H9 (cell line): Measurements from ENCODE around the gene RGS6. TPM values are rescaled to one million over a fixed set of nuclear protein-coding genes. Genes with fewer than 3 reads are reported as not detected.

ENCODE experiments used
- DNase-seq: peaks from one replicate; pipeline ENCODE4 v3.0.0-alpha.2; 2017
- H2AFZ ChIP-seq: one replicate; pipeline ENCODE4 v1.6.1; 2013; ENCODE audit warnings: mild to moderate bottlenecking, low read length, control low read depth, moderate library complexity
- H2AK5ac ChIP-seq: 2 replicates; pipeline ENCODE4 v1.6.1; 2013; ENCODE audit warnings: low read length, control low read depth, mixed read lengths; ENCODE audit not compliant: insufficient read length
- H2BK120ac ChIP-seq: one replicate; pipeline ENCODE4 v1.6.1; 2013; ENCODE audit warnings: low read depth, mild to moderate bottlenecking, low read length, control low read depth, inconsistent platforms; ENCODE audit not compliant: poor library complexity, severe bottlenecking
- H2BK12ac ChIP-seq: 2 replicates; pipeline ENCODE4 v1.6.1; 2013; ENCODE audit warnings: low read length, control low read depth, mixed read lengths, low read depth; ENCODE audit not compliant: insufficient read length
- H2BK15ac ChIP-seq: 2 replicates; pipeline ENCODE4 v1.6.1; 2013; ENCODE audit warnings: low read depth, low read length, control low read depth
- H2BK20ac ChIP-seq: one replicate; pipeline ENCODE4 v1.6.1; 2013; ENCODE audit warnings: low read depth, mild to moderate bottlenecking, low read length, control low read depth, inconsistent platforms; ENCODE audit not compliant: poor library complexity, severe bottlenecking
- H2BK5ac ChIP-seq: 2 replicates; pipeline ENCODE4 v1.6.1; 2013; ENCODE audit warnings: low read length, control low read depth, mixed read lengths; ENCODE audit not compliant: insufficient read length
- H3K14ac ChIP-seq: 2 replicates; pipeline ENCODE4 v1.6.1; 2013; ENCODE audit warnings: low read length, control low read depth; ENCODE audit not compliant: insufficient read depth
- H3K18ac ChIP-seq: 2 replicates; pipeline ENCODE4 v1.6.1; 2013; ENCODE audit warnings: low read depth, mild to moderate bottlenecking, mixed read lengths, low read length, control low read depth; ENCODE audit not compliant: insufficient read length
- H3K23ac ChIP-seq: 2 replicates; pipeline ENCODE4 v1.6.1; 2013; ENCODE audit warnings: low read length, control low read depth, mixed read lengths, low read depth; ENCODE audit not compliant: insufficient read length
- H3K23me2 ChIP-seq: 2 replicates; pipeline ENCODE4 v1.6.1; 2013; ENCODE audit warnings: low read depth, mild to moderate bottlenecking, mixed read lengths, low read length, control low read depth; ENCODE audit not compliant: insufficient read length, poor library complexity, severe bottlenecking
- H3K27ac ChIP-seq: 2 replicates; pipeline ENCODE4 v1.5.1; 2013; ENCODE audit warnings: low read length, control low read depth, mixed read lengths, low read depth; ENCODE audit not compliant: insufficient read length
- H3K27me3 ChIP-seq: 2 replicates; pipeline ENCODE4 v1.6.1; 2013; ENCODE audit warnings: low read length, control low read depth, inconsistent platforms; ENCODE audit not compliant: insufficient read depth
- H3K4ac ChIP-seq: 2 replicates; pipeline ENCODE4 v1.6.1; 2013; ENCODE audit warnings: low read depth, mild to moderate bottlenecking, control low read depth, inconsistent platforms, low read length, moderate library complexity
- H3K4me1 ChIP-seq: 2 replicates; pipeline ENCODE4 v1.6.1; 2013; ENCODE audit warnings: low read length, control low read depth, inconsistent platforms; ENCODE audit not compliant: insufficient read depth
- H3K4me2 ChIP-seq: 2 replicates; pipeline ENCODE4 v1.6.1; 2013; ENCODE audit warnings: low read length, control low read depth, mixed read lengths; ENCODE audit not compliant: insufficient read length, insufficient read depth
- H3K56ac ChIP-seq: 2 replicates; pipeline ENCODE4 v1.6.1; 2013; ENCODE audit warnings: low read depth, mild to moderate bottlenecking, mixed read lengths, low read length, control low read depth; ENCODE audit not compliant: insufficient read length
- H3K79me1 ChIP-seq: 2 replicates; pipeline ENCODE4 v1.6.1; 2013; ENCODE audit warnings: low read depth, mild to moderate bottlenecking, moderate library complexity, low read length, control low read depth, inconsistent platforms; ENCODE audit not compliant: insufficient read depth, poor library complexity, severe bottlenecking
- H3K79me2 ChIP-seq: 2 replicates; pipeline ENCODE4 v1.6.1; 2013; ENCODE audit warnings: low read length, control low read depth, inconsistent platforms; ENCODE audit not compliant: insufficient read depth
- H3K9ac ChIP-seq: 2 replicates; pipeline ENCODE4 v1.6.1; 2013; ENCODE audit warnings: low read length, control low read depth, mixed read lengths; ENCODE audit not compliant: insufficient read length; ENCODE audit errors: extremely low read depth
- H3K9me3 ChIP-seq: one replicate; pipeline ENCODE4 v1.6.1; 2013; ENCODE audit warnings: low read depth, low read length, inconsistent platforms; ENCODE audit not compliant: control insufficient read depth
- H3T11ph ChIP-seq: one replicate; pipeline ENCODE4 v1.6.1; 2013; ENCODE audit warnings: mild to moderate bottlenecking, low read length, control low read depth, inconsistent platforms
- H4K20me1 ChIP-seq: one replicate; pipeline ENCODE4 v1.6.1; 2013; ENCODE audit not compliant: control insufficient read depth, insufficient read length, insufficient read depth
- H4K5ac ChIP-seq: 2 replicates; pipeline ENCODE4 v1.6.1; 2013; ENCODE audit warnings: low read depth, mild to moderate bottlenecking, mixed read lengths, low read length, control low read depth; ENCODE audit not compliant: insufficient read length
- H4K8ac ChIP-seq: replicated peaks from 2 replicates; pipeline ENCODE4 v1.6.1; 2013; ENCODE audit warnings: low read length, control low read depth, mixed read lengths, low read depth; ENCODE audit not compliant: insufficient read length
- H4K91ac ChIP-seq: 2 replicates; pipeline ENCODE4 v1.6.1; 2013; ENCODE audit warnings: low read depth, mild to moderate bottlenecking, moderate library complexity, mixed read lengths, low read length, control low read depth; ENCODE audit not compliant: insufficient read length
- H3K27ac Mint-ChIP-seq, 3 experiments: 2 replicates in 2 of 3; 3 replicates in 1 of 3; pipeline ENCODE4 v1.8.0; 2020 to 2021; ENCODE audit warnings: mixed read lengths in 3 of 3, mild to moderate bottlenecking in 1 of 3, moderate library complexity in 1 of 3
- H3K27me3 Mint-ChIP-seq: 2 replicates; pipeline ENCODE4 v1.8.0; 2021; ENCODE audit warnings: low read depth, mild to moderate bottlenecking, moderate library complexity, mixed read lengths
- H3K36me3 Mint-ChIP-seq, 3 experiments: 2 replicates in 2 of 3; 3 replicates in 1 of 3; pipeline ENCODE4 v1.8.0; 2020 to 2021; ENCODE audit warnings: low read depth in 3 of 3, mixed read lengths in 3 of 3; ENCODE audit not compliant: insufficient read depth in 1 of 3
- H3K4me1 Mint-ChIP-seq, 2 experiments: 2 replicates each; pipeline ENCODE4 v1.8.0; 2020; ENCODE audit warnings: mixed read lengths in 2 of 2
- H3K4me3 Mint-ChIP-seq, 2 experiments: 2 replicates in 1 of 2; 3 replicates in 1 of 2; pipeline ENCODE4 v1.8.0; 2020 to 2021; ENCODE audit warnings: mild to moderate bottlenecking in 2 of 2, mixed read lengths in 2 of 2, moderate library complexity in 1 of 2
- H3K9me3 Mint-ChIP-seq, 2 experiments: 2 replicates in 1 of 2; 3 replicates in 1 of 2; pipeline ENCODE4 v1.8.0; 2020; ENCODE audit warnings: mild to moderate bottlenecking in 2 of 2, mixed read lengths in 2 of 2, moderate library complexity in 1 of 2
- WGBS: extraction: QIAGEN DNeasy Blood & Tissue Kit; methylation state at CpG from one replicate; pipeline ENCODE4 v1.1.7; 2013; ENCODE audit warnings: missing lambda C conversion rate, low lambda C conversion rate, mixed read lengths; ENCODE audit not compliant: insufficient read length; ENCODE audit errors: extremely low coverage; 5-methylcytosine and 5-hydroxymethylcytosine counted together
- total RNA-seq: library from RNA; stranded (reverse); gene quantifications from 2 replicates; pipeline ENCODE4 v1.2.1, GENCODE V29; 2021
- TF ChIP-seq, protein P1 (sequence below): fragments of 200-600 bp; sonication (generic); conservative IDR thresholded peaks from 3 replicates; pipeline ENCODE4 v1.8.0; 2021; ENCODE audit warnings: antibody characterized with exemption, mild to moderate bottlenecking

Gene RGS6
- total RNA-seq, 1 experiment from 2014 or later: 3.0 TPM

DNA sequence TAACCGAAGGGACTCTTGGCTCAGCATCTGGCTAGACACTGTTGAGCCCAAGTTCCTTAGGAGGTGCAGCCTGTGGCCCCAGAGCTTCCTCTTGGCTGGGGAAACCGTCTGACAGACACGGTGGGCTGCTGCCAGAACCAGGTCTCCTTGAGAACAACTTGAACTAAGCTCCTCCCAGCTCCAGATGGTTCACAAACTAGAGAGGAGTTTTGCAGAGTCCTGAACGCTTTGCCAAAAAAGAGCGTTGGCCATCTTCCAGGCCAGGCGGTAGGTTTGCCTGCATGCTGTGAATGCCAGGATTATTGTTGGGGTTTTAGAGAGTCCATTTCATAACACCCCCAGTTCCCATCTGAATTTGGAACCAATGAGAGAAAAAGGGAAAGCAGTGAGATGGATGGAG is 399.8 kb downstream of the RGS6 start:
- H3K27ac Mint-ChIP-seq: no peak overlapping the region
- peaks cover 42 to 44% of the 10 kb centered on the region in 2 experiments for H3K4me1 Mint-ChIP-seq

More for the DNA sequence above, 399.8 kb downstream of the RGS6 start:
- Histone ChIP-seq H2AFZ (no peak overlapping the region), H3K23me2 (no peaks in the 10 kb centered on the region), H2BK20ac (no peak overlapping the region), H2BK12ac (no peak overlapping the region), H3T11ph (no peak overlapping the region), H4K5ac (no peak overlapping the region), H3K9me3 (no peaks in the 10 kb centered on the region), H2BK120ac (no peak overlapping the region), H3K23ac (no peak overlapping the region), H3K79me2 (no peaks in the 10 kb centered on the region), H2BK5ac (no peak overlapping the region), H2BK15ac (no peak overlapping the region), H4K91ac (no peak overlapping the region), H3K18ac (no peak overlapping the region), H3K14ac (no peak overlapping the region; the same call in 1 of the 2 replicates), H3K79me1 (no peaks in the 10 kb centered on the region), H3K27me3 (no peaks in the 10 kb centered on the region; the same call in 1 of the 2 replicates), H2AK5ac (no peak overlapping the region), H3K4me1 (peaks cover 5% of the 10 kb centered on the region; the same call in 1 of the 2 replicates), H3K56ac (no peak overlapping the region), H3K4ac (no peak overlapping the region), H4K8ac (no peak overlapping the region), H3K9ac (no peak overlapping the region), H3K27ac (no peak overlapping the region), H3K4me2 (no peak overlapping the region), H4K20me1 (no peaks in the 10 kb centered on the region)
- no peaks in the 10 kb centered on the region for H3K27me3 Mint-ChIP-seq
- no CpG with 5 or more reads among the region's 6 CpGs for WGBS
- DNase-seq: no peak
- TF ChIP-seq, protein P1, sequence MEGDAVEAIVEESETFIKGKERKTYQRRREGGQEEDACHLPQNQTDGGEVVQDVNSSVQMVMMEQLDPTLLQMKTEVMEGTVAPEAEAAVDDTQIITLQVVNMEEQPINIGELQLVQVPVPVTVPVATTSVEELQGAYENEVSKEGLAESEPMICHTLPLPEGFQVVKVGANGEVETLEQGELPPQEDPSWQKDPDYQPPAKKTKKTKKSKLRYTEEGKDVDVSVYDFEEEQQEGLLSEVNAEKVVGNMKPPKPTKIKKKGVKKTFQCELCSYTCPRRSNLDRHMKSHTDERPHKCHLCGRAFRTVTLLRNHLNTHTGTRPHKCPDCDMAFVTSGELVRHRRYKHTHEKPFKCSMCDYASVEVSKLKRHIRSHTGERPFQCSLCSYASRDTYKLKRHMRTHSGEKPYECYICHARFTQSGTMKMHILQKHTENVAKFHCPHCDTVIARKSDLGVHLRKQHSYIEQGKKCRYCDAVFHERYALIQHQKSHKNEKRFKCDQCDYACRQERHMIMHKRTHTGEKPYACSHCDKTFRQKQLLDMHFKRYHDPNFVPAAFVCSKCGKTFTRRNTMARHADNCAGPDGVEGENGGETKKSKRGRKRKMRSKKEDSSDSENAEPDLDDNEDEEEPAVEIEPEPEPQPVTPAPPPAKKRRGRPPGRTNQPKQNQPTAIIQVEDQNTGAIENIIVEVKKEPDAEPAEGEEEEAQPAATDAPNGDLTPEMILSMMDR: no peak
- H3K36me3 Mint-ChIP-seq: no peaks in the 10 kb centered on the region; a peak in 2 of 7 replicates
- H3K9me3 Mint-ChIP-seq: peaks cover 0 to 3% of the 10 kb centered on the region in 2 experiments; a peak in 2 of 5 replicates
- H3K4me3 Mint-ChIP-seq: no peak overlapping the region
